ENCODE results near the gene RPL35. TPM values are rescaled to one million over a fixed set of nuclear protein-coding genes. Genes with fewer than 3 reads are reported as not detected.

RPL35 gene
- total RNA-seq, 2 donors from 2014 or later: 890 to 1,374 TPM

GRCh38 chr9:124886866-124887492, 25.2 kb upstream of the RPL35 start:
- intact Hi-C loops (cut with DNase I): no loop called here
- no peak for TF ChIP-seq CTCF (IDR thresholded peaks at IDR 0.05)
- Histone ChIP-seq H3K4me1 (no peaks in the 10 kb centered on the region), H3K27ac (no peak overlapping the region), H3K9ac (ENCODE audit: low read depth in 2 of 2, low read length in 2 of 2) (no peak overlapping the region), H3K9me3 (no peaks in the 10 kb centered on the region), H3K27me3 (no peaks in the 10 kb centered on the region), H3K4me3 (no peak overlapping the region), H3K36me3 (peaks cover 5% of the 10 kb centered on the region)
- no peak for DNase-seq

- H3K36me3 ChIP-seq: peaks cover 5% of the 10 kb centered on the region
- intact Hi-C loops (cut with DNase I): no loop called here
Observed at GRCh38 chr9:124886461-124886860, 24.7 kb upstream of the RPL35 start.

GRCh38 chr9:124885551-124885950, 23.8 kb upstream of the RPL35 start:
- H3K9me3 ChIP-seq: no peaks in the 10 kb centered on the region
- H3K27ac ChIP-seq: no peak overlapping the region
- no peaks in the 10 kb centered on the region for H3K4me1 ChIP-seq
- no peak for DNase-seq
- TF ChIP-seq CTCF (IDR thresholded peaks at IDR 0.05): no peak
- no peaks in the 10 kb centered on the region for H3K27me3 ChIP-seq
- H3K36me3 ChIP-seq: peaks cover 5% of the 10 kb centered on the region
- H3K4me3 ChIP-seq: no peak overlapping the region
- intact Hi-C loops (cut with DNase I): no loop called here
- H3K9ac ChIP-seq (ENCODE audit: low read depth in 2 of 2, low read length in 2 of 2): no peak overlapping the region

More at GRCh38 chr9:124886461-124886860, 24.7 kb upstream of the RPL35 start:
- TF ChIP-seq CTCF (IDR thresholded peaks at IDR 0.05): no peak
- no peaks in the 10 kb centered on the region for H3K4me1 ChIP-seq
- H3K27me3 ChIP-seq: no peaks in the 10 kb centered on the region
- H3K4me3 ChIP-seq: no peak overlapping the region
- H3K9me3 ChIP-seq: no peaks in the 10 kb centered on the region
- DNase-seq: no peak
- H3K9ac ChIP-seq (ENCODE audit: low read depth in 2 of 2, low read length in 2 of 2): no peak overlapping the region
- no peak overlapping the region for H3K27ac ChIP-seq

GRCh38 chr9:124884376-124884775, 22.6 kb upstream of the RPL35 start:
- DNase-seq: no peak
- H3K9me3 ChIP-seq: no peaks in the 10 kb centered on the region
- no peak overlapping the region for H3K4me3 ChIP-seq
- no peak for TF ChIP-seq CTCF (IDR thresholded peaks at IDR 0.05)
- no peak overlapping the region for H3K9ac ChIP-seq (ENCODE audit: low read depth in 2 of 2, low read length in 2 of 2)
- H3K4me1 ChIP-seq: no peaks in the 10 kb centered on the region
- intact Hi-C loops (cut with DNase I): no loop called here
- H3K36me3 ChIP-seq: peaks cover 5% of the 10 kb centered on the region
- no peak overlapping the region for H3K27ac ChIP-seq
- no peaks in the 10 kb centered on the region for H3K27me3 ChIP-seq

- Histone ChIP-seq H3K9me3 (no peaks in the 10 kb centered on the region), H3K4me1 (no peaks in the 10 kb centered on the region), H3K36me3 (no peaks in the 10 kb centered on the region), H3K27me3 (no peaks in the 10 kb centered on the region), H3K4me3 (no peak overlapping the region), H3K9ac (ENCODE audit: low read depth in 2 of 2, low read length in 2 of 2) (no peak overlapping the region), H3K27ac (no peak overlapping the region)
- no peak for DNase-seq
- TF ChIP-seq CTCF (IDR thresholded peaks at IDR 0.05): no peak
- intact Hi-C loops (cut with DNase I): no loop called here
Observed at GRCh38 chr9:124882231-124882630, 20.5 kb upstream of the RPL35 start.
